H7 (cell line): ENCODE results near the gene ANKRD37. TPM values are rescaled to one million over a fixed set of nuclear protein-coding genes. Genes with fewer than 3 reads are reported as not detected.
"Not testable (repeated sequence)": the region's sequence is repeated elsewhere in the genome, so short reads cannot be mapped to it uniquely, and the experiment has no call there.

ENCODE experiments used
- DNase-seq: peaks from one replicate; pipeline ENCODE4 v3.0.0; 2012
- H3K27me3 ChIP-seq: 2 replicates; pipeline ENCODE4 v1.6.0; 2011; ENCODE audit warnings: mild to moderate bottlenecking, low read length; ENCODE audit not compliant: control insufficient read depth, insufficient read depth
- H3K36me3 ChIP-seq: replicated peaks from 2 replicates; pipeline ENCODE4 v1.5.1; 2011; ENCODE audit warnings: low read length; ENCODE audit not compliant: control insufficient read depth, insufficient read depth
- H3K4me3 ChIP-seq: 2 replicates; pipeline ENCODE4 v1.5.1; 2011; ENCODE audit warnings: low read depth, mild to moderate bottlenecking, control low read depth, low read length, moderate library complexity; ENCODE audit not compliant: insufficient read depth
- total RNA-seq: library from RNA; depleted of rRNA; stranded (reverse); fragments of >200 nt; shearing (Covaris generic); gene quantifications from 2 replicates; pipeline ENCODE4 v1.2.3, GENCODE V29; 2014; rRNA removed

The ANKRD37 gene
- 0.24 and 2.5 TPM in 2 replicates for total RNA-seq

GRCh38 chr4:185396724-185397385 is at the start of gene ANKRD37:
TSS of gene ANKRD37 (plus strand) at chr4:185396841. CDS start at chr4:185396924, 83 bp downstream.
- Histone ChIP-seq H3K4me3 (peak within 1 kb of the TSS; percentile 70), H3K36me3 (peaks cover 2% of the 10 kb centered on the region; the same call in 1 of the 2 replicates), H3K27me3 (peaks cover 9% of the 10 kb centered on the region; the same call in 1 of the 2 replicates)
- no peak for DNase-seq

GRCh38 chr4:185346975-185347601 is 49.6 kb upstream of the ANKRD37 start:
- DNase-seq, result no peak
- Histone ChIP-seq H3K36me3 (no peaks in the 10 kb centered on the region), H3K27me3 (no peaks in the 10 kb centered on the region), H3K4me3 (no peak overlapping the region)

- no peaks in the 10 kb centered on the region for H3K36me3 ChIP-seq
- no peak overlapping the region for H3K4me3 ChIP-seq
- DNase-seq, result no peak
- H3K27me3 ChIP-seq, result no peaks in the 10 kb centered on the region
These were observed 45.0 kb upstream of the ANKRD37 start for GRCh38 chr4:185351691-185352090.

GRCh38 chr4:185352202-185352601 is 44.4 kb upstream of the ANKRD37 start:
- H3K36me3 ChIP-seq, result no peaks in the 10 kb centered on the region
- no peak overlapping the region for H3K4me3 ChIP-seq
- H3K27me3 ChIP-seq, result no peaks in the 10 kb centered on the region
- no peak for DNase-seq

GRCh38 chr4:185352741-185353140 is 43.9 kb upstream of the ANKRD37 start:
- Histone ChIP-seq H3K36me3 (no peaks in the 10 kb centered on the region), H3K4me3 (no peak overlapping the region), H3K27me3 (no peaks in the 10 kb centered on the region)
- no peak for DNase-seq

GRCh38 chr4:185357211-185357610 is 39.4 kb upstream of the ANKRD37 start:
- no peak for DNase-seq
- no peaks in the 10 kb centered on the region for H3K27me3 ChIP-seq
- H3K36me3 ChIP-seq, result no peaks in the 10 kb centered on the region
- no peak overlapping the region for H3K4me3 ChIP-seq

GRCh38 chr4:185357733-185358440 is 38.8 kb upstream of the ANKRD37 start:
- no peaks in the 10 kb centered on the region for H3K36me3 ChIP-seq
- no peaks in the 10 kb centered on the region for H3K27me3 ChIP-seq
- no peak overlapping the region for H3K4me3 ChIP-seq
- no peak for DNase-seq

GRCh38 chr4:185358514-185358913 is 38.1 kb upstream of the ANKRD37 start:
- H3K27me3 ChIP-seq, result no peaks in the 10 kb centered on the region
- DNase-seq, result no peak
- no peak overlapping the region for H3K4me3 ChIP-seq
- no peaks in the 10 kb centered on the region for H3K36me3 ChIP-seq

GRCh38 chr4:185358959-185359358 is 37.7 kb upstream of the ANKRD37 start:
- Histone ChIP-seq H3K36me3 (no peaks in the 10 kb centered on the region), H3K4me3 (no peak overlapping the region), H3K27me3 (no peaks in the 10 kb centered on the region)
- no peak for DNase-seq

GRCh38 chr4:185359767-185360446 is 36.7 kb upstream of the ANKRD37 start:
- no peak for DNase-seq
- H3K4me3 ChIP-seq, result no peak overlapping the region
- no peaks in the 10 kb centered on the region for H3K36me3 ChIP-seq
- no peaks in the 10 kb centered on the region for H3K27me3 ChIP-seq

GRCh38 chr4:185361872-185362271 is 34.8 kb upstream of the ANKRD37 start:
- Histone ChIP-seq H3K4me3 (no peak overlapping the region), H3K27me3 (no peaks in the 10 kb centered on the region), H3K36me3 (no peaks in the 10 kb centered on the region)
- no peak for DNase-seq

- DNase-seq, H3K4me3 ChIP-seq, H3K36me3 ChIP-seq, H3K27me3 ChIP-seq: not testable (repeated sequence)
These were observed 34.1 kb upstream of the ANKRD37 start for GRCh38 chr4:185362570-185362969.

GRCh38 chr4:185363251-185363650 is 33.4 kb upstream of the ANKRD37 start:
- no peak for DNase-seq
- no peaks in the 10 kb centered on the region for H3K27me3 ChIP-seq
- H3K36me3 ChIP-seq, result no peaks in the 10 kb centered on the region
- no peak overlapping the region for H3K4me3 ChIP-seq

GRCh38 chr4:185364886-185365285 is 31.8 kb upstream of the ANKRD37 start:
- no peak overlapping the region for H3K4me3 ChIP-seq
- H3K27me3 ChIP-seq, result no peaks in the 10 kb centered on the region
- DNase-seq, result no peak
- H3K36me3 ChIP-seq, result no peaks in the 10 kb centered on the region
